HG03045 (cell line): ENCODE results near the gene GALNT2.

Experiments used
- ATAC-seq: cut with Tn5 transposase; IDR thresholded peaks from one replicate; pipeline ENCODE4 v1.9.1; 2021; ENCODE audit warnings: mild to moderate bottlenecking, moderate library complexity; ENCODE audit not compliant: unreplicated experiment

Gene GALNT2

DNA sequence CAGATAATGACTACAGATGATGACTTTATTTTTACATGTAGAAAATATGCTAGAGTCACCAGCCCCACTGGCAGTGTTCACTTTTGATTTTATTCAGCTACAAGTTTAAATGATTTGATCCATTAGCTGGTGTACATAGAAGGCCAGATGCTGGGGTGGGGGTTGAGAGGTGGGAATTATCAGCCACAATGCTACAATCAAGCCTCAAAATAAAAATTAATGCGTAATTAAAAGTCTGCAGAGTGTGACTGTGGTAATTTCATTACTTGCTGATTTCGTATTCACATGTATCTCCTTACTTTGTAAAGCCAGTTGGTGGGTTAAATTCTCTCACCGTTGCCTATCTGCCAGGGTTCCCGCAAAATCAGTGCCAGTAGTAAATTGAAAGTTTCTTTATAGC is 109.3 kb downstream of the GALNT2 start:
- no peak for ATAC-seq

DNA sequence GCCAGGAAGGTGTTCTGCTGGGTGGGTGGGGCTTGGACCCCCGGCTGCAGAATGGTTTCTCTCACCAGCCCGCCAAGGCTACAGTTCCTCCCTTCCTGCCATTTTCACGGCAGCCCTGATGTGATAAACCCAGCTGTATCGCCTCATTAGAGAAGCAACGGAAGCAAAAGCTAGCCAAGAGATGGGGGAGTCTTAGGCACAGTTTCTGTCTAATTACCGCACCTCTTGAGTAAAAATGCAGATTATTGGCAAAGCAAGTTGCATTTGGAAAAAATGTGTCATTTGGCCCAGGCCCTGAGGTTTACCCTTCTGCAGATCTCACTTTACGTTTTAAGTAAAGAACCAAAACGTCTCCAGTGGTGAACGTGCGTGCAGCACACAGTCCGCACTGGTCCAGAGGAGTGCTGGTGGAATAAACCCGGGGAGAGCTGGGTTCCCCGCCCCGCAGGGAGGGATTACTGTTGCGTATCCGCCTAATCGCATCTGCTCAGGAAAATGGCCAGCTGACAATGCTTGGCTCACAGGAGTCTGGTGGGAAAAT is 109.9 kb downstream of the GALNT2 start:
- no peak for ATAC-seq

DNA sequence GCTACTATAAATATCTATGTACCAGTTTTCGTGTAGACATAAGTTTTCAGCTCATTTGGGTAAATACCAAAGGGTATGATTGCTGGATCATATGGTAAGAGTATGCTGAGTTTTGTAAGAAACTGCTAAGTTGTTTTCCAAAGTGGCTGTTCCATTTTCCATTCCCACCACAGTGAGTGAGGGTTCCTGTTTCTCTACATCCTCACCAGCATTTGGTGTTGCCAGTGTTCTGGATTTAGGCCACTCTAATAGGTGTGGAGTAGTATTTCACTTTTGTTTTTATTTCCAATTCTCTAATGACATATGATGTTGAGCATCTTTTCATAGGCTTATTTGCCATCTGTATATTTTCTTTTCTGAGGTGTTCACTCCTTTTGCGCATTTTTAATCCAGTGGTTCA is 112.2 kb downstream of the GALNT2 start:
- no peak for ATAC-seq

DNA sequence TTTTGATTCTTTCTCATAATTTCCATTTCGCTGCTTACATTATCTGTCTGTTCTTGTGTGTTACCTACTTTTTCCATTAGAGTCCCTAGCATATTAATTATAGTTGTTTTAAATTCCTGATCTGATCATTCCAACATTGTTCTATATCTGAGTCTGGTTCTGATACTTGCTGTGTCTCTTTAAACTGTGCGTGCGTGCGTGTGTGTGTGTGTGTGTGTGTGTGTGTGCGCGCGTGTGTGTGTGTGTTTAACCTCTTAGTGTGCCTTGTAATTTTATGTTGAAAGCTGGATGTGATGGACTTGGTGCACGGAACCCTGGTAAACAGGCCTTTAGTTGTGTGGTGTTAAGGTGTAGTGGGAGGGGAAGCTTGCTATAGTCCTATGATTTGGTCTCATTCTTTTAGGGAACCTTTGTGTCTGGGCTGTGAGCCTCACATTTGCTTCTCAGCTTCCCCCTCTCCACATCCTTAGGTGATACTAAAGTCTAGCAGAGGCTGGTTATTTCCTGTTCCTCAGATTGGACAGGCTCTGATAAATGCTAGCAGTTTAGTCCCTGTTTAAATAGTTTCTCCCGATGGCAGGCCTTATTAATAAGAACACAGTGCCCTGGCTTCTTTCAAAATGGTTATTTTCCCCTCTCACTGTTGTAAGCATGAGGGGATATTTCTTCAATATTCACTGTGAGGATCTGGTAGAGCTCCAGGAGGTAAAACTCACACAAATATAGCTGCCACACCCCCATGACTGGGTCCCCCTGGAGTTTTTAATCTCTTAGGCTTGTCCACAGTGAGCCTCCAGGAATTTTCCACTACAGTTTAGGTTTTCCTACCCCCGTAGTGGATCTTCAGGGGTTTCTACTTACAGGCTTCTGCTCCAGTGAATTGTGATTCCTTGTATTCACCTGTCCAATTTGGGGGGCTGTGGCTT is 118.3 kb downstream of the GALNT2 start:
- ATAC-seq, result no peak

DNA sequence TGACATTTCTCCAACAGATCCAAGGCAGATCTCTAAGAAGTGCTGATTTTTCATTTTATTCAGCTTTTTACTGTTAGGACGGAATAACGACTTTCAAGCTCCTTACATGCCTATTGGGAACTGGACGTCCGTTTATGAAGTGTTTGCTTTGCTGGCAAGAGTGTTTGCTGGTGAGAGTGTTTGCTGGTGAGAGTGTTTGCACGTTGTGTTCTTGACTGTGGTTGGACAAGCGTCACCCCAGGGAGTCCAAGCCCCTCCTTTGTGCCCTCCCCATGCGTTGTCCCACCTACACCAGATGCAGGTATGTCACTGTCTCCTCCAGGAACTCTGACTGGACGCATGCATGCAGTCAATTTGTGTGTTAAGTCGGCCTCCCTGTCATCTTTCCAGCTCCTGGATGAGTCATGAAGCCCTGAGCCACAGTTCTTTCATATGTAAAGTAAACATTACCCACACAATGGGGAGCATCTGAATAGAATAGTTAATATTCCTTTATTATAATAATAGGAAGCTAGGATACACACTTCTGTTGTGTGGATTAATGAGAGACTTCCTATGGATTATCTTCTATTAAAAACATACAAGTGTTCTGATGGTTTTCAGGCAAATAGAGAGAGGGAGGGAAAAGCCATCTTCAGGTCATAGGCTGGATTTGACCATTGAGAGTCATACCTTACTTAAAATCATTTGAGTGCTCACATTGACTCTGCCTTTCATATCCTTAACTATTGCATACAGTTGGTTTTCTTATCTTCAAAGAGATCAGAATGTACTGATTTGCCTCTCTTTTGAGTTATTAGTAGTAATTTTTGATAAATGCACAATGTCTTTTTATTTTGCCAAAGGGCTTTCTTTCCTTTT is 119.2 kb downstream of the GALNT2 start:
- ATAC-seq, result no peak

DNA sequence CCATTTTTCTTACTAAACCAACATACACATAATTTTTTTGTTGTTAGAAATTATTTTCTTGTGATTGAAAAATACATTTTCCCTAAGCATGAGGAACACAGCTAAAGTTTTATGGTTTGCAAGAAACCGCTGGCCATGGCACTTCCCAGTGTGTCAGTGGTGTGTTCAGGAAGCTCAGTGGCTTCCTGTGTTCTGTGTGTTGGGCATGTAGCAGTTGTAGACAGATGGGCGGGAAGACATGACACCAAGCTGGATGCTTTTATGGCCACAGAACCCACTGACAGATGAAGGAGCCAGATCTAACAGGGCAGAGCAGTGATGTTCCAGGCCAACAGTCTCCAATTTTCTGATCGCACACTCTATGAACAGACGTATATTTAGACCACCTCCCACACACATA is 119.8 kb downstream of the GALNT2 start:
- no peak for ATAC-seq

DNA sequence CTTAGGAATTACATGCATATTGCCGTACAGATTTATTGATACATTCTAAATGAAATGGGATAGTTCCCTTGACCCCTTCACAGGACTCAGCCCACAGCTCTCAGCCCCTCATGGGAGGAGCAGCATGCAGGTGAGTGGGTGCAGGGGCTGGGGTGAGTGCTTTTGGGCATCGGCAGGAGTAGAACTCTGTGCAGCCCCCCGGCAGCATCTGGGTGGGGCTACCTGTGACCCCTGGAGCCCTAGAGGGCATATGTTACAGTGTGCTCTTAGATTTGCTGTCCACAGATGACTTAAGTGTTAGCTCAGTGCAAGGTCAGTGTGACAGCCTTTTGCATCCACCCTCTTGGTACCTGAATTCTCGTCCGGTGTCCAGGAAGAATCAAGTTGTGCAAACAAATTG is 120.3 kb downstream of the GALNT2 start:
- no peak for ATAC-seq

DNA sequence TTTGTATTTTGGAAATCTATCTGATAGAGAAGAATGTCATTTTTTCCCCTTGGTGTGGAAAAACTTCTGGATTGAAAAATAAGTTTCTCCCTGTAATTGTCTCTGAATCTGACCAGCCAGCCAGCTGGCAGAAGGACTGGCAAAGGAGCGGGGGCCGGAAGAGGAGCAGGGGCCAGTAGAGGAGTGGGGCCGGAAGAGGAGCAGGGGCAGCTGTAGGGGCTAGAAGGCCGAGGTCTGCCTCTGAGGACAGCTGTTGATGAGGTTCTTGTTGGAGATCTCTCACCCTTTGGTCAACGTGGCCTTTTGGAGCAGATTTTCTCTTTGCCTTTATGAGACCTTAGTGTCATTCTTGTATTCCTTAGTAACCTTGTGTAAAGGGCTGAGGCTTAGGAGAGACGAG is 121.8 kb downstream of the GALNT2 start:
- ATAC-seq, result no peak

DNA sequence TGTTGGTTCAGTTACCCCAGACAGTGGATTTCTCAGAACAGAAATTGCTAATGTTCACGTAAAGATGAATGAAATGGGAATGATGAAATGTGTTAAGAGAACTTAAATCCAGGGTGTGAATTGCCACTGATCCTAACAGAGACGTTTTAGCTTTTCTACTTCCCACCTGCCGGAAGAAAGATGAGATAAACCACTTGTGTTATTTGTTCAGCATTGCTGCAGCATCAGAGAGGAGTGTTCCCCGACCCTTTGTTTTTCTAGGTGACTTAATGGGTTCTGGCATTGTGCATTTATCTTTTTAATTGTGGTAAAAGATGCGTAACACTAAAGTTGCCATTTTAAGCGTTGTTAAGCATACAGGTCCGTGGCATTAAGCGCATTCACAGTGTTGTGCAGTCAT is 122.3 kb downstream of the GALNT2 start:
- ATAC-seq, result no peak

DNA sequence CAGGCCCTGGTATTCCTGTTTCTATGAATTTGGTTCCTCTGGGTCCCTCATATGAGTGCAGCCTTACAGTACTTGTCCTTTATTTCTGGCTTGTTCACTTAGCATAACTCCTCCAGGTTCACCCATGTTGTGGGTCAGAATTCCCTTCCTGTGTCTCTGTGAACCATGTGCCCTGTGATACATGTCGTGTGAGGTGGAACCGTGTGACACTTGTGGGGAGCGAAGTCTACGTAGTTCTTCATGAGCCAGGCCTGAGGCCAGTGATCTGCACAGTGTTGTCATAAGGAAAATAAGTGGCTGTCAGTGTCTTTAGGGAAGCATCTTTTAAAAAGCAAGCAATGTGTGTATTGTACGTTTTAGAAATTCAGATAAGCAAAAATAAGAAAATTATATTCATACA is 122.8 kb downstream of the GALNT2 start:
- ATAC-seq, result no peak

DNA sequence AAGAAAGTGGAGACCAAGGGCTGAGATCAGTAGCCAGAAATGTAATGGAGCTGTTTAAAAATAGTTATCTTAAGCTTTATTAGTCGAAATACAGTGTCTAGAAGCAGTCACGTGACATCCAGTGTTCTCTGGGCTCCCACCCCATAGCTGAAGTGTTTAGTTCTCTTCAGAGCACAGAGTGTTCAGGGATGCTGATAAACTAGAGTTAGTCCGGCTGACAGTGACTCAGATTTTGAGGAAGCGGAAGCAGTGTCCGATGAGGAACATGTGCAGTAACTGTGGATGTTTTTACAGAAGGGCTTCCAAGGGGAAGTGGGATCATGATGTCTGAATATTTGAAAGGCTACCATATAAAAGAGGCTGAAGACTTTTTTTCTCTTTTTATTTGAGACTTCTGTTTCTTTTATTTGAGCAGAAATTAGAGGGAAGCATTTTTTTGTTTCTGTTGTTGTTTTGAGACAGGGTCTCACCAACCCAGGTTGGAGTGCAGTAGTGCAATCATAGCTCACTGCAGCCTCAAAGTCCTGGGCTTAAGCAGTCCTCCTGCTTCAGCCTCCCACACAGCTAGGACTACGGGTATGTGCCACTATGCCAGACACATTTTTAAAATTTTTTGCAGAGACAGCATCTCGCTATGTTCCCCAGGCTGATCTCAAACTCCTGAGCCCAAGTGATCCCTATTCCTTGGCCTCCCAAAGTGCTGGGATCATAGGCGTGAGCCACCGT is 124.2 kb downstream of the GALNT2 start:
- ATAC-seq, result no peak

DNA sequence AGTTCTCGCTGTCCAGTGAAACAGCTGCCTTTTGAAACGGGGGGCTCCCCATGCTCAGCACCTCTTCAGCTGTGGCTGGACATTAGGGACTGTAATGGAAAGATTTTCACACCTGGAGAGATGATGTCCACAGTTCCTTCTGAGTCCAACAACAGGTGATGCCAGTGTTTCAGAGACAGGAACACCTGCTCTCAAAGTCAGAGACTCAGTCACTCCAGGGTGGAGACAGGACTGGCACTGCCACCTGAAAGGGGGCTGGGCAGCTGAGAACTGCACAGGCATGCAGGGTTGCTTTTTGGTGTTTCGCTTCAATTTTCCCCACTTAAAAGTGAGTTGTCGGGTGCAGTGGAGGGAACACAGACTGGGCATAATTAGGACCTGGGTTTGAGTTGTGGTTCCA is 124.8 kb downstream of the GALNT2 start:
- no peak for ATAC-seq

DNA sequence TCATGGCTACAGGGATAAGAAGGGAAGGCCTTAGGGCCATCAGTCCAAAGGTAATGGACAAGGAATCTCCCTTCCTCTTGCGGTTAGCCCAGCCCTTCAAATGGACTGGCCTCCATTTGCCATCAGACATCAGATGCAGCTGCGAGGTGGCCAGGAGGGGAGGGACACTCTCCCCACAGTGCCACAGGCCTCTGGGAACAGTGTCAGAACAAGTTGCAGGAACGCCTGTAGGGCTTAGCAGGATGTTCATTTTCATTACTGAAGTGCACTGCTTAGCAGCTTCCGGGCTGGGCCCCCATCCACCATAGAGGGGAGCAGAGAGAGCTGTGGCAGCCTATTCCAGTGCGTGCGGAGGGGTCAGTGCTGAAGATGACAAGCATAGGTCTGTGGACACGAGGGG is 127.5 kb downstream of the GALNT2 start:
- no peak for ATAC-seq

DNA sequence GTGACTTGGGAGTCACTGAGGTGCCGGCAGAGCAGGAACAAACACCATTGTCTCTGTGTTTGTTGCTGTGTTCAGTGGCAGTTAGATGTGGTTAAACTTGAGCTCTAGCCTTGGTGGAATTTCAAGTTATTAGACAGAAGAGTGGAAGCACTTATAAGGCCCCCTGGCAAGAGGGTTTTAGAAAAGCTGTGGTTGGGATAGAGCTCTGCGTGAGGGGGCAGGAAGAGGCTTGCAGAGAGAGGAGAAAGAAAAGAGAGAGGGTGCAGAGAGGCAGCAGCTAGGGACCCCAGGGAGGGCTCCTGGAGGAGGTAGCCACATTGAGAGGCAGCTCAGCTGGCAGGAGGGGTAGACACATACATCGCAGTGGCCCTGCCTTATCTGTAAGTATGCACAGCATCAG is 128.2 kb downstream of the GALNT2 start:
- no peak for ATAC-seq

DNA sequence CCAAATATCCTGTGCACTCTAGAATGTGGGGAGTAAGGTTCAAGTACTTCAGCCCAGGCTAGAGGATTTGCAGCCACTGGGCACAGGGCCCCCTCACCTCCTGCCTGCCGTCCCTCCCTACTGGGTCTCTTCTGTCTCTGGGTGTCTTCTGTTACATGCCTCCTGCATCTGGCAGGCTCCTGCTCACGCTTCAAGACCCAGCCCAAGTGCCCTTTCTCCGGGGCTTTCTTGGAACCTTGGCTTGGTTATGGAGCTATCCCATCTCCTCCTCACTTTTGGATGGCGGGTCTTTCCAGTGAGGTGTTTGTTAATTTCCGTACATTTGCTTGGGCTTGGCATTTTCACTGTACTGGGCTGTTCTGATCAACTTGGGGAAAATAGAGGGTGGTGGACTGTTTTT is 129.0 kb downstream of the GALNT2 start:
- ATAC-seq, result no peak

DNA sequence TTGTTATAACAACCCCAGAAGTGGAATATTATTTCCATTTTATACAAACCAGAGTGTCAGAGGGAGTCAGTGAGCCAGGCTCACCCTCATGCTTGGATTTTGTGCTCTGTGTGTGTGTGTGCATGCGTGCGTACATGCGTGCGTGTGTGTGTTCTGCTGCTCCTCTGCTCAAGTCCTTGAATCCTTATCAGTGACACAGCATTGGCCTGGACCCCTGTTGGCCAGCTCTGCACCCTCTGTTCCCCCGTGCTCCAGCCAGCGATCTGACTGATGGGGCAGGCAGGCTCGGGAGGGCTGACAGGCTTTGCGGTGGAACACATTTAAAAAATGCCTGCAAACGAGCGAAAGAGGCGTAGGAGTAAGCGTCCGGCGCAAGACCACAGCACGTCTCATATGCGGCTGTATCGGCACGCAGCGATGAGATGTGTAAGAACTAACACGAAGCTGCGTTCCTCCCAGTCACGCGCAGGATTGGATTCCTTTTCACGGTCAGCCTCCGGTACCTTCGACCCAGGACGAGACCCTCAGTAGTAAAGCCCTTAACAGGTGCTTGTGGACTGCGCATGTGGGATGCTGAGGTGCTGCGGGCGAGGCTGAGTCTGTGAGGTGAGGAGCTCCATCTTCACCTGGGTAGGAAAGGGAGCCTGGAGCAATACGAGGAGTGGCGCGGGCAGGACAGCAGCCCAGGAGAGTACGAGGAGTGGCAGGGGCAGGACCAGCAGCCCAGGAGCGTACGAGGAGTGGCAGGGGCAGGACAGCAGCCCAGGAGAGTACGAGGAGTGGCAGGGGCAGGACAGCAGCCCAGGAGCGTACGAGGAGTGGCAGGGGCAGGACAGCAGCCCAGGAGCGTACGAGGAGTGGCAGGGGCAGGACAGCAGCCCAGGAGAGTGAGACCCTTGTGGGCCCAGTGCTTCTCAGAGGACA is 130.9 kb downstream of the GALNT2 start:
- no peak for ATAC-seq

DNA sequence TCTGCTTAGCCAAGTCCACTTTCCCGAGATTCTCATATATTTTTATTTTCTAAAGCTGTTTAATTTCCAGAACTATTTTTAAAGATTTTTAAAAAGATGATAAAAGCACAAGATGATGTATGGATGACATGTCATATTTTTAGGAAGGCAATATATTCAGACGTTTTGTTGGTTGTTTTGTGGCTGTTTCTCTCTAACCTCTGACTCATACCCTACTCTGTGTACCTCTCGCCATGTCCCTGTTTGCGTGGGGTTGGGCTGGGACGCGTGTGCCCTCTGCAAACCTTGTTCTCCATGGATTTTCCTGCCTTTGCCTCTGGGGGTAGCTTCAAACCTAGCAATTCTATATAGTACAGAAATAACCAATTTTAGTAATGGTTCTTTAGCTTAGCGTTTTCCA is 132.0 kb downstream of the GALNT2 start:
- ATAC-seq, result no peak

DNA sequence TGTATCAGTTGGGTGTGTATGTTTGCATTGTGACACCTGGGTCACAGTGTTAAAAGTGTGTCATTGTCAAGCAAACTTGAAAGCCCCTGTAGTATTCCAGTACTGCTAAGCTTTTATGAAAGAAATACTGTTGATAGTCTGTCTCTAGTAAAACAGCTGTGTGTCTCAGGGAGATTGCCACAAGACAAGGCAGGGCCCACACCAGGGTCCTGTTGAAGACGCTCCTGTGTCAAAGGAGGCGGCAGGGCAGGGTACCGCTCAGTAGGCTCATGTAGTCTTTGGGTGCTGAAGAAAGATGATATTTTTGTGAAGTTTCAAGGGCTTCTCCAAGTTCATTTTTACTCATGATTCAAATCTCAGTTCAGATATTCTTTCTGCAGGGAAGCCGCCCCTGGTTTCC is 132.5 kb downstream of the GALNT2 start:
- no peak for ATAC-seq

DNA sequence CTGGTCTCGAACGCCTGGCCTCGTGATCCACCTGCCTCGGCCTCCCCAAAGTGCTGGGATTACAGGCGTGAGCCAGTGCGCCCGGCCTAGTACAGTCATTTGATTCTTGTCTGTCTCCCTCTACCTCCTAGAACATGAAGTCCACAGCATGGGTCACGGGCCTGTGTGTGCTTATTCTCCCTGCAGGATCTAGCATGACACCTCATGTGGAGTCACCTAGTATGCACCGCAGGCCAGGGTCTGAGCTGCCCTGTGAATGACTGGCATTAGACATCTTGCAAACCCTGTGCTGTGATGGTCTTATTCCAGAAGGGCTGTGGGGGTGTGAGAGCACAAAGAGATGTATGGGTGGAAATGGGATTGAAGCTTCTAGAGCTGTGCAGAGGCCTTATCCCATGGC is 133.2 kb downstream of the GALNT2 start:
- no peak for ATAC-seq

DNA sequence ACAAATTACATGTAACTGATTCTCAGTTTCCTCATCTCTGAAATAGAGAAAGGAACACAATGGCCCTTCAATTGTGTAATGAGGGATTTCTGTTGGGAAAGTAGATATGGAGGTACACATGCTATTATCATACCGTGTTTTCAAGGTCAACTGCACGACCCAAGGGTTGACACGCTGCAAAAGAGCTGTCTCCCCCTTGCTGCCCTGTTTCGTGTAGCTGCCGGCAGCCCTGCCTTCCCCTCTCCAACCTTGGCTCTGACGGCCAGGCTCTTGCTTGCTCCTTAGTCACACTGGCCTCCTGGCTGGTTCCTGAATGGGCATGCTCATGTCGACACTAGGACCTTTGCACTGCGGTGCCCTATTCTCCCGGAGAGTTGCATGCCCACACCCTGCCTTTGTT is 134.4 kb downstream of the GALNT2 start:
- ATAC-seq, result no peak
